MM.1S (cell line): ENCODE data around the gene HMGB2.

Experiments used
- CTCF ChIP-seq: fragments of 300-600 bp; sonication (generic); IDR thresholded peaks from 2 replicates; pipeline ENCODE4 v1.5.1; 2016; ENCODE audit warnings: antibody characterized with exemption, low read length, mixed read lengths
- EZH2phosphoT487 ChIP-seq: fragments of 300-600 bp; sonication (generic); IDR thresholded peaks from 2 replicates; pipeline ENCODE4 v1.6.1; 2018; ENCODE audit warnings: antibody characterized with exemption, low read length

- no peak for TF ChIP-seq CTCF
- TF ChIP-seq EZH2phosphoT487: no peak
These were observed at the start of gene HMGB2 for GRCh38 chr4:173334085-173334890.
